ENCODE measurements around the gene PHF14.

The PHF14 gene

GRCh38 chr7:11021468-11021867 is 47.8 kb downstream of the PHF14 start:
- Histone ChIP-seq H3K9ac (ENCODE audit: low read length in 5 of 5) (no peak overlapping the region), H3K9me3 (ENCODE audit: control insufficient read depth in 5 of 5, low read length in 5 of 5) (peaks cover 0 to 6% (median 0%) of the 10 kb centered on the region in 5 donors), H3K27ac (ENCODE audit: low read depth, low read length) (no peak overlapping the region), H3K36me3 (ENCODE audit: control insufficient read depth in 5 of 5, insufficient read depth in 5 of 5, low read length in 5 of 5) (peaks cover 5 to 23% (median 20%) of the 10 kb centered on the region in 5 donors), H3K27me3 (ENCODE audit: control insufficient read depth in 5 of 5, insufficient read depth in 4 of 5, low read length in 5 of 5) (no peaks in the 10 kb centered on the region), H3K4me1 (ENCODE audit: control insufficient read depth in 5 of 5, insufficient read depth in 5 of 5, low read length in 5 of 5) (no peaks in the 10 kb centered on the region), H3K4me3 (ENCODE audit: low read depth in 1 of 5, low read length in 5 of 5) (no peak overlapping the region)

GRCh38 chr7:11026452-11027359 is 53.0 kb downstream of the PHF14 start:
- peaks cover 2 to 17% (median 16%) of the 10 kb centered on the region in 5 donors for H3K36me3 ChIP-seq (ENCODE audit: control insufficient read depth in 5 of 5, insufficient read depth in 5 of 5, low read length in 5 of 5)
- H3K27ac ChIP-seq (ENCODE audit: low read depth, low read length), result no peak overlapping the region
- no peak overlapping the region for H3K4me3 ChIP-seq (ENCODE audit: low read depth in 1 of 5, low read length in 5 of 5)
- no peaks in the 10 kb centered on the region for H3K4me1 ChIP-seq (ENCODE audit: control insufficient read depth in 5 of 5, insufficient read depth in 5 of 5, low read length in 5 of 5)
- H3K9me3 ChIP-seq (ENCODE audit: control insufficient read depth in 5 of 5, low read length in 5 of 5), result peaks cover 0 to 6% (median 0%) of the 10 kb centered on the region in 5 donors
- no peak overlapping the region for H3K9ac ChIP-seq (ENCODE audit: low read length in 5 of 5)
- no peaks in the 10 kb centered on the region for H3K27me3 ChIP-seq (ENCODE audit: control insufficient read depth in 5 of 5, insufficient read depth in 4 of 5, low read length in 5 of 5)

- Histone ChIP-seq H3K9me3 (ENCODE audit: control insufficient read depth in 5 of 5, low read length in 5 of 5) (no peaks in the 10 kb centered on the region), H3K9ac (ENCODE audit: low read length in 5 of 5) (no peak overlapping the region), H3K36me3 (ENCODE audit: control insufficient read depth in 5 of 5, insufficient read depth in 5 of 5, low read length in 5 of 5) (peaks cover 7 to 17% (median 9%) of the 10 kb centered on the region in 5 donors), H3K27me3 (ENCODE audit: control insufficient read depth in 5 of 5, insufficient read depth in 4 of 5, low read length in 5 of 5) (no peaks in the 10 kb centered on the region), H3K27ac (ENCODE audit: low read depth, low read length) (no peak overlapping the region), H3K4me3 (ENCODE audit: low read depth in 1 of 5, low read length in 5 of 5) (no peak overlapping the region), H3K4me1 (ENCODE audit: control insufficient read depth in 5 of 5, insufficient read depth in 5 of 5, low read length in 5 of 5) (no peaks in the 10 kb centered on the region)
These were observed 62.0 kb downstream of the PHF14 start for GRCh38 chr7:11035661-11036060.

- H3K4me1 ChIP-seq (ENCODE audit: control insufficient read depth in 5 of 5, insufficient read depth in 5 of 5, low read length in 5 of 5), result no peaks in the 10 kb centered on the region
- H3K4me3 ChIP-seq (ENCODE audit: low read depth in 1 of 5, low read length in 5 of 5), result no peak overlapping the region
- no peaks in the 10 kb centered on the region for H3K27me3 ChIP-seq (ENCODE audit: control insufficient read depth in 5 of 5, insufficient read depth in 4 of 5, low read length in 5 of 5)
- no peak overlapping the region for H3K9ac ChIP-seq (ENCODE audit: low read length in 5 of 5)
- no peak overlapping the region for H3K27ac ChIP-seq (ENCODE audit: low read depth, low read length)
- H3K9me3 ChIP-seq (ENCODE audit: control insufficient read depth in 5 of 5, low read length in 5 of 5), result no peaks in the 10 kb centered on the region
- H3K36me3 ChIP-seq (ENCODE audit: control insufficient read depth in 5 of 5, insufficient read depth in 5 of 5, low read length in 5 of 5), result peaks cover 7 to 22% (median 12%) of the 10 kb centered on the region in 5 donors
These were observed 66.3 kb downstream of the PHF14 start for GRCh38 chr7:11039974-11040373.

GRCh38 chr7:11054033-11054432 is 80.4 kb downstream of the PHF14 start:
- H3K27ac ChIP-seq (ENCODE audit: low read depth, low read length), result no peak overlapping the region
- no peaks in the 10 kb centered on the region for H3K9me3 ChIP-seq (ENCODE audit: control insufficient read depth in 5 of 5, low read length in 5 of 5)
- peaks cover 8 to 18% (median 17%) of the 10 kb centered on the region in 5 donors for H3K36me3 ChIP-seq (ENCODE audit: control insufficient read depth in 5 of 5, insufficient read depth in 5 of 5, low read length in 5 of 5)
- H3K27me3 ChIP-seq (ENCODE audit: control insufficient read depth in 5 of 5, insufficient read depth in 4 of 5, low read length in 5 of 5), result no peaks in the 10 kb centered on the region
- H3K4me3 ChIP-seq (ENCODE audit: low read depth in 1 of 5, low read length in 5 of 5), result no peak overlapping the region
- no peak overlapping the region for H3K9ac ChIP-seq (ENCODE audit: low read length in 5 of 5)
- no peaks in the 10 kb centered on the region for H3K4me1 ChIP-seq (ENCODE audit: control insufficient read depth in 5 of 5, insufficient read depth in 5 of 5, low read length in 5 of 5)

- no peaks in the 10 kb centered on the region for H3K9me3 ChIP-seq (ENCODE audit: control insufficient read depth in 5 of 5, low read length in 5 of 5)
- peaks cover 5 to 12% (median 10%) of the 10 kb centered on the region in 5 donors for H3K36me3 ChIP-seq (ENCODE audit: control insufficient read depth in 5 of 5, insufficient read depth in 5 of 5, low read length in 5 of 5)
- no peak overlapping the region for H3K27ac ChIP-seq (ENCODE audit: low read depth, low read length)
- no peaks in the 10 kb centered on the region for H3K27me3 ChIP-seq (ENCODE audit: control insufficient read depth in 5 of 5, insufficient read depth in 4 of 5, low read length in 5 of 5)
- H3K4me3 ChIP-seq (ENCODE audit: low read depth in 1 of 5, low read length in 5 of 5), result no peak overlapping the region
- no peaks in the 10 kb centered on the region for H3K4me1 ChIP-seq (ENCODE audit: control insufficient read depth in 5 of 5, insufficient read depth in 5 of 5, low read length in 5 of 5)
- H3K9ac ChIP-seq (ENCODE audit: low read length in 5 of 5), result no peak overlapping the region
These were observed 87.2 kb downstream of the PHF14 start for GRCh38 chr7:11060893-11061292.

GRCh38 chr7:11062110-11062509 is 88.4 kb downstream of the PHF14 start:
- H3K9me3 ChIP-seq (ENCODE audit: control insufficient read depth in 5 of 5, low read length in 5 of 5), result no peaks in the 10 kb centered on the region
- no peak overlapping the region for H3K9ac ChIP-seq (ENCODE audit: low read length in 5 of 5)
- H3K27me3 ChIP-seq (ENCODE audit: control insufficient read depth in 5 of 5, insufficient read depth in 4 of 5, low read length in 5 of 5), result no peaks in the 10 kb centered on the region
- no peaks in the 10 kb centered on the region for H3K4me1 ChIP-seq (ENCODE audit: control insufficient read depth in 5 of 5, insufficient read depth in 5 of 5, low read length in 5 of 5)
- H3K27ac ChIP-seq (ENCODE audit: low read depth, low read length), result no peak overlapping the region
- H3K4me3 ChIP-seq (ENCODE audit: low read depth in 1 of 5, low read length in 5 of 5), result no peak overlapping the region
- peaks cover 5 to 12% (median 10%) of the 10 kb centered on the region in 5 donors for H3K36me3 ChIP-seq (ENCODE audit: control insufficient read depth in 5 of 5, insufficient read depth in 5 of 5, low read length in 5 of 5)

GRCh38 chr7:11069591-11069990 is 95.9 kb downstream of the PHF14 start:
- no peak overlapping the region for H3K4me3 ChIP-seq (ENCODE audit: low read depth in 1 of 5, low read length in 5 of 5)

GRCh38 chr7:11077816-11078215 is 104.1 kb downstream of the PHF14 start:
- H3K36me3 ChIP-seq (ENCODE audit: control insufficient read depth in 5 of 5, insufficient read depth in 5 of 5, low read length in 5 of 5), result peaks cover 0 to 2% (median 2%) of the 10 kb centered on the region in 5 donors
- no peak overlapping the region for H3K27ac ChIP-seq (ENCODE audit: low read depth, low read length)
- H3K9ac ChIP-seq (ENCODE audit: low read length in 5 of 5), result no peak overlapping the region
- H3K27me3 ChIP-seq (ENCODE audit: control insufficient read depth in 5 of 5, insufficient read depth in 4 of 5, low read length in 5 of 5), result no peaks in the 10 kb centered on the region
- H3K4me1 ChIP-seq (ENCODE audit: control insufficient read depth in 5 of 5, insufficient read depth in 5 of 5, low read length in 5 of 5), result no peaks in the 10 kb centered on the region
- no peaks in the 10 kb centered on the region for H3K9me3 ChIP-seq (ENCODE audit: control insufficient read depth in 5 of 5, low read length in 5 of 5)
- H3K4me3 ChIP-seq (ENCODE audit: low read depth in 1 of 5, low read length in 5 of 5), result no peak overlapping the region

More at GRCh38 chr7:11069591-11069990, 95.9 kb downstream of the PHF14 start:
- Histone ChIP-seq H3K27ac (ENCODE audit: low read depth, low read length) (no peak overlapping the region), H3K27me3 (ENCODE audit: control insufficient read depth in 5 of 5, insufficient read depth in 4 of 5, low read length in 5 of 5) (no peaks in the 10 kb centered on the region), H3K9ac (ENCODE audit: low read length in 5 of 5) (no peak overlapping the region), H3K36me3 (ENCODE audit: control insufficient read depth in 5 of 5, insufficient read depth in 5 of 5, low read length in 5 of 5) (peaks cover 0 to 6% (median under 1%) of the 10 kb centered on the region in 5 donors), H3K4me1 (ENCODE audit: control insufficient read depth in 5 of 5, insufficient read depth in 5 of 5, low read length in 5 of 5) (peaks cover 0 to 2% (median 0%) of the 10 kb centered on the region in 5 donors), H3K9me3 (ENCODE audit: control insufficient read depth in 5 of 5, low read length in 5 of 5) (no peaks in the 10 kb centered on the region)

- no peaks in the 10 kb centered on the region for H3K27me3 ChIP-seq (ENCODE audit: control insufficient read depth in 5 of 5, insufficient read depth in 4 of 5, low read length in 5 of 5)
- H3K36me3 ChIP-seq (ENCODE audit: control insufficient read depth in 5 of 5, insufficient read depth in 5 of 5, low read length in 5 of 5), result peaks cover 0 to 4% (median 1%) of the 10 kb centered on the region in 5 donors
- no peak overlapping the region for H3K9ac ChIP-seq (ENCODE audit: low read length in 5 of 5)
- no peaks in the 10 kb centered on the region for H3K4me1 ChIP-seq (ENCODE audit: control insufficient read depth in 5 of 5, insufficient read depth in 5 of 5, low read length in 5 of 5)
- no peak overlapping the region for H3K4me3 ChIP-seq (ENCODE audit: low read depth in 1 of 5, low read length in 5 of 5)
- H3K27ac ChIP-seq (ENCODE audit: low read depth, low read length), result no peak overlapping the region
- H3K9me3 ChIP-seq (ENCODE audit: control insufficient read depth in 5 of 5, low read length in 5 of 5), result peaks cover 0 to 2% (median 0%) of the 10 kb centered on the region in 5 donors
These were observed 104.7 kb downstream of the PHF14 start for GRCh38 chr7:11078247-11078834.

All from subcutaneous abdominal adipose tissue (tissue), 5 donors.